Measurements from ENCODE around the gene GNG2. TPM values are rescaled to one million over a fixed set of nuclear protein-coding genes. Genes with fewer than 3 reads are reported as not detected.

Gene GNG2
- total RNA-seq, 1 experiment from 2014 or later = 7.0 TPM

DNA sequence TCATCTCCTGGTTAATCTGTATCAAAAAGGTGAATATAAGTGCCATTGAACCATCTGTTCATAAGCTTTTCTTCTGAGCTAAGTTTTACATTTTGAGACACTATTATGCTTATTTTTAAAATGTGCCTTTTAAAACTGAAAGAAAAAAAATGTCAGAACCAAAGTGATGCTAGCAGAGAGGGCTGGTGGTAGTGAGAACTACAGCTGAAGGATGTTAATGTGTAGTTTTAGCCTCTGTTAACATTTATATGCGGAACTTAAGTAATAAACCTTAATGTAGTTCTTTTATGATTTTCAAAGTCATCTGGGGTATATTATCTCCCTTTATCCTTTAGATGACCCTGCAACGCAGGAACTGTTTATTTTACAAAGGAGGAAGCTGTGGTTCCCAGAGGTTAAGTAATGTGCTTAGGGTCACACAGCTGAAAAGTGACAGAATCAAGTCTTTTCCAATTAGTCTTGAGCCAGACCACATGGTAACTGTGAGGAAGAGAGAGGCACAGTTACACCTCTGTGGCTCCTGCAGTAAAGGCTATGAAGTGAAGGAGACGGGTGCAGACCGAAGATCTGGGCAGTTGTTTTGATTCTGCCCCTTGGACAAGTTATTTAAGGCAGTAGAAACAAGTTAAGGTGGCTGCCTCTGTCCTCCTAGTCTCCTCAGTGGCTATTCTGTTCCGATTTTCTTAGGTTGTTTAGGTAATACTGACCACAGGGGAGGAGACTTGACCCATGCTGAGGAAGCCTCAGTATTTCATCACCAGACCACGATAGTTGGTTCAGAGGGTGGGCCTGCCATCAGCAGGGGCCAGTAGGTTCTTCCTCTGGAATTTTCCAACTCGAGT, 23.9 kb downstream of the GNG2 start:
- H3K9me3 ChIP-seq (ENCODE audit: control insufficient read depth, low read depth, low read length) = no peaks in the 10 kb centered on the region
- no peak overlapping the region for H2BK5ac ChIP-seq (ENCODE audit: insufficient read length, low read length)
- H4K8ac ChIP-seq (replicated peaks; ENCODE audit: insufficient read length, low read depth, low read length) = no peak overlapping the region
- no peaks in the 10 kb centered on the region for H3K27me3 Mint-ChIP-seq (ENCODE audit: low read depth)
- no peak overlapping the region for H3K27ac Mint-ChIP-seq
- no peak overlapping the region for H2BK15ac ChIP-seq (ENCODE audit: low read depth, low read length)
- no peak overlapping the region for H2BK12ac ChIP-seq (ENCODE audit: insufficient read length, low read depth, low read length)
- no peaks in the 10 kb centered on the region for H3K4me1 Mint-ChIP-seq
- H3K9me3 Mint-ChIP-seq = no peaks in the 10 kb centered on the region
- no peak overlapping the region for H3K18ac ChIP-seq (ENCODE audit: insufficient read length, low read depth, low read length)
- DNase-seq = no peak
- no peak overlapping the region for H2AK5ac ChIP-seq (ENCODE audit: insufficient read length, low read length)
- no peaks in the 10 kb centered on the region for H3K36me3 Mint-ChIP-seq (ENCODE audit: insufficient read depth in 1 of 3, low read depth in 3 of 3)
- H3T11ph ChIP-seq (ENCODE audit: low read length) = no peak overlapping the region
- H3K4me2 ChIP-seq (ENCODE audit: insufficient read depth, insufficient read length, low read length) = no peak overlapping the region
- no peak overlapping the region for H3K4me3 Mint-ChIP-seq
- no peak overlapping the region for H3K4ac ChIP-seq (ENCODE audit: low read depth, low read length)
- H2BK120ac ChIP-seq (ENCODE audit: low read depth, low read length, poor library complexity, severe bottlenecking) = no peak overlapping the region
- no peak overlapping the region for H3K14ac ChIP-seq (ENCODE audit: insufficient read depth, low read length)
- H3K23me2 ChIP-seq (ENCODE audit: insufficient read length, low read depth, low read length, poor library complexity, severe bottlenecking) = no peaks in the 10 kb centered on the region
- no peak overlapping the region for H3K23ac ChIP-seq (ENCODE audit: insufficient read length, low read depth, low read length)
- H3K79me1 ChIP-seq (ENCODE audit: insufficient read depth, low read depth, low read length, poor library complexity, severe bottlenecking) = no peaks in the 10 kb centered on the region
- no peaks in the 10 kb centered on the region for H3K4me1 ChIP-seq (ENCODE audit: insufficient read depth, low read length)
- no peaks in the 10 kb centered on the region for H4K20me1 ChIP-seq (ENCODE audit: control insufficient read depth, insufficient read depth, insufficient read length)
- no CpG with 5 or more reads among the region's 7 CpGs for WGBS (ENCODE audit: extremely low coverage, insufficient read length, low lambda C conversion rate)
- no peak overlapping the region for H2BK20ac ChIP-seq (ENCODE audit: low read depth, low read length, poor library complexity, severe bottlenecking)
- no peak overlapping the region for H4K5ac ChIP-seq (ENCODE audit: insufficient read length, low read depth, low read length)
- no peak overlapping the region for H3K27ac ChIP-seq (ENCODE audit: insufficient read length, low read depth, low read length)
- TF ChIP-seq, protein P1, sequence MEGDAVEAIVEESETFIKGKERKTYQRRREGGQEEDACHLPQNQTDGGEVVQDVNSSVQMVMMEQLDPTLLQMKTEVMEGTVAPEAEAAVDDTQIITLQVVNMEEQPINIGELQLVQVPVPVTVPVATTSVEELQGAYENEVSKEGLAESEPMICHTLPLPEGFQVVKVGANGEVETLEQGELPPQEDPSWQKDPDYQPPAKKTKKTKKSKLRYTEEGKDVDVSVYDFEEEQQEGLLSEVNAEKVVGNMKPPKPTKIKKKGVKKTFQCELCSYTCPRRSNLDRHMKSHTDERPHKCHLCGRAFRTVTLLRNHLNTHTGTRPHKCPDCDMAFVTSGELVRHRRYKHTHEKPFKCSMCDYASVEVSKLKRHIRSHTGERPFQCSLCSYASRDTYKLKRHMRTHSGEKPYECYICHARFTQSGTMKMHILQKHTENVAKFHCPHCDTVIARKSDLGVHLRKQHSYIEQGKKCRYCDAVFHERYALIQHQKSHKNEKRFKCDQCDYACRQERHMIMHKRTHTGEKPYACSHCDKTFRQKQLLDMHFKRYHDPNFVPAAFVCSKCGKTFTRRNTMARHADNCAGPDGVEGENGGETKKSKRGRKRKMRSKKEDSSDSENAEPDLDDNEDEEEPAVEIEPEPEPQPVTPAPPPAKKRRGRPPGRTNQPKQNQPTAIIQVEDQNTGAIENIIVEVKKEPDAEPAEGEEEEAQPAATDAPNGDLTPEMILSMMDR (conservative IDR thresholded peaks at IDR 0.05) = no peak
- H3K79me2 ChIP-seq (ENCODE audit: insufficient read depth, low read length) = no peaks in the 10 kb centered on the region
- H3K9ac ChIP-seq (ENCODE audit: extremely low read depth, insufficient read length, low read length) = no peak overlapping the region
- H2AFZ ChIP-seq (ENCODE audit: low read length) = no peak overlapping the region
- no peak overlapping the region for H4K91ac ChIP-seq (ENCODE audit: insufficient read length, low read depth, low read length)
- no peaks in the 10 kb centered on the region for H3K27me3 ChIP-seq (ENCODE audit: insufficient read depth, low read length)
- H3K56ac ChIP-seq (ENCODE audit: insufficient read length, low read depth, low read length) = no peak overlapping the region
